Neural cell (in vitro differentiated cells): ENCODE results near the gene ANGPTL3. TPM values are rescaled to one million over a fixed set of nuclear protein-coding genes. Genes with fewer than 3 reads are reported as not detected.
"Not testable (repeated sequence)": the region's sequence is repeated elsewhere in the genome, so short reads cannot be mapped to it uniquely, and the experiment has no call there.

ENCODE experiments used
- H2AFZ ChIP-seq: fragments of 200-600, 300-800 bp; sonication (generic), shearing (Covaris generic); 2 replicates; pipeline ENCODE4 v1.6.0; 2014; ENCODE audit warnings: low read depth, mild to moderate bottlenecking, antibody characterized with exemption, low read length, moderate library complexity
- H3F3A ChIP-seq: fragments of 200-600 bp; shearing (Covaris generic); 2 replicates; pipeline ENCODE4 v1.6.1; 2016; ENCODE audit warnings: mild to moderate bottlenecking, moderate library complexity, mixed read lengths, antibody characterized with exemption, low read length; ENCODE audit not compliant: insufficient read depth, poor library complexity, severe bottlenecking
- H3K27ac ChIP-seq: fragments of 200-600, 300-800 bp; sonication (generic), shearing (Covaris generic); 2 replicates; pipeline ENCODE4 v1.5.1; 2014; ENCODE audit warnings: mild to moderate bottlenecking, low read length, moderate library complexity
- H3K27me3 ChIP-seq: fragments of 300-800, 200-600 bp; sonication (generic), shearing (Covaris generic); 2 replicates; pipeline ENCODE4 v1.6.0; 2014; ENCODE audit warnings: mild to moderate bottlenecking, low read depth, low read length, moderate library complexity; ENCODE audit not compliant: insufficient read depth
- H3K36me3 ChIP-seq: fragments of 300-800, 200-600 bp; sonication (generic), shearing (Covaris generic); 2 replicates; pipeline ENCODE4 v1.5.1; 2014; ENCODE audit warnings: mild to moderate bottlenecking, antibody characterized with exemption, low read length, moderate library complexity; ENCODE audit not compliant: insufficient read depth
- H3K4me2 ChIP-seq: fragments of 300-800, 200-600 bp; sonication (generic), shearing (Covaris generic); 2 replicates; pipeline ENCODE4 v1.6.0; 2014; ENCODE audit warnings: mild to moderate bottlenecking, low read length
- H3K4me3 ChIP-seq: fragments of 300-800, 200-600 bp; sonication (generic), shearing (Covaris generic); 2 replicates; pipeline ENCODE4 v1.5.1; 2014; ENCODE audit warnings: mild to moderate bottlenecking, low read length, moderate library complexity
- H3K79me2 ChIP-seq: fragments of 200-600 bp; shearing (Covaris generic); replicated peaks from 2 replicates; pipeline ENCODE4 v1.6.0; 2014; ENCODE audit warnings: mild to moderate bottlenecking, low read length, moderate library complexity; ENCODE audit not compliant: insufficient read depth
- H3K9ac ChIP-seq: fragments of 300-800, 200-600 bp; sonication (generic), shearing (Covaris generic); 2 replicates; pipeline ENCODE4 v1.6.1; 2016; ENCODE audit warnings: mild to moderate bottlenecking, low read length, mixed read lengths
- H3K9me2 ChIP-seq: fragments of 200-600 bp; shearing (Covaris generic); 2 replicates; pipeline ENCODE4 v1.6.1; 2016; ENCODE audit warnings: mild to moderate bottlenecking, low read length, mixed read lengths; ENCODE audit not compliant: insufficient read depth
- H3K9me3 ChIP-seq: fragments of 200-600, 300-800 bp; sonication (generic), shearing (Covaris generic); 2 replicates; pipeline ENCODE4 v1.6.1; 2016; ENCODE audit warnings: mild to moderate bottlenecking, mixed run types, low read length, moderate library complexity, mixed read lengths
- H4K20me1 ChIP-seq: fragments of 200-600 bp; shearing (Covaris generic); 2 replicates; pipeline ENCODE4 v1.6.1; 2016; ENCODE audit warnings: mild to moderate bottlenecking, mixed run types; ENCODE audit not compliant: insufficient read depth
- CTCF ChIP-seq: fragments of 450-650 bp; IDR thresholded peaks from 2 replicates; pipeline ENCODE4 v1.5.1; 2014; ENCODE audit warnings: antibody characterized with exemption, mild to moderate bottlenecking, moderate library complexity; ENCODE audit not compliant: poor library complexity, severe bottlenecking
- EP300 ChIP-seq: fragments of 450-650 bp; conservative IDR thresholded peaks from 2 replicates; pipeline ENCODE4 v1.6.1; 2014; ENCODE audit warnings: antibody characterized with exemption, mild to moderate bottlenecking, moderate library complexity; ENCODE audit not compliant: poor library complexity, severe bottlenecking
- EZH2 ChIP-seq: fragments of 200-600, 300-800 bp; shearing (Covaris generic), sonication (generic); IDR thresholded peaks from 2 replicates; pipeline ENCODE4 v1.6.1; 2014; ENCODE audit warnings: antibody characterized with exemption, low read length, borderline replicate concordance, mild to moderate bottlenecking; ENCODE audit not compliant: insufficient read depth, poor library complexity, severe bottlenecking
- MXI1 ChIP-seq: fragments of 450-650 bp; conservative IDR thresholded peaks from 2 replicates; pipeline ENCODE4 v1.6.1; 2014; ENCODE audit warnings: antibody characterized with exemption, mild to moderate bottlenecking; ENCODE audit not compliant: poor library complexity, severe bottlenecking
- POLR2AphosphoS5 ChIP-seq: IDR thresholded peaks from 2 replicates; pipeline ENCODE4 v1.6.1; 2012
- RAD21 ChIP-seq: fragments of 450-650 bp; conservative IDR thresholded peaks from 2 replicates; pipeline ENCODE4 v1.6.1; 2014; ENCODE audit warnings: antibody characterized with exemption, mild to moderate bottlenecking, moderate library complexity
- REST ChIP-seq: IDR thresholded peaks from 2 replicates; pipeline ENCODE4 v1.6.1; 2012; ENCODE audit warnings: borderline replicate concordance
- SMC3 ChIP-seq: fragments of 450-650 bp; conservative IDR thresholded peaks from 2 replicates; pipeline ENCODE4 v1.6.1; 2014; ENCODE audit warnings: antibody characterized with exemption, mild to moderate bottlenecking, moderate library complexity; ENCODE audit not compliant: poor library complexity
- TAF1 ChIP-seq: IDR thresholded peaks from 2 replicates; pipeline ENCODE4 v1.6.1; 2012; ENCODE audit warnings: low read depth
- polyA plus RNA-seq: library from polyadenylated mRNA; depleted of rRNA; stranded (reverse); fragments of >200 nt; gene quantifications from 2 replicates; pipeline ENCODE4 v1.2.3, GENCODE V29; 2014

The ANGPTL3 gene
- polyA plus RNA-seq, 1 donor from 2014 or later = not detected

- peaks cover 5% of the 10 kb centered on the region for H3K36me3 ChIP-seq
- H3K4me2 ChIP-seq = no peak overlapping the region
- no peak overlapping the region for H2AFZ ChIP-seq
- H3K27me3 ChIP-seq = no peaks in the 10 kb centered on the region
- H4K20me1 ChIP-seq = no peaks in the 10 kb centered on the region
- no peak overlapping the region for H3K4me3 ChIP-seq
- H3K9me3 ChIP-seq = no peaks in the 10 kb centered on the region
- no peaks in the 10 kb centered on the region for H3F3A ChIP-seq
- no peak overlapping the region for H3K9ac ChIP-seq
- no peaks in the 10 kb centered on the region for H3K9me2 ChIP-seq
- H3K79me2 ChIP-seq = no peaks in the 10 kb centered on the region
- H3K27ac ChIP-seq = no peak overlapping the region
- TF ChIP-seq POLR2AphosphoS5 (no peak), RAD21 (no peak), SMC3 (no peak), EZH2 (no peak), MXI1 (no peak)
Measured at GRCh38 chr1:62601457-62601856, 4.1 kb downstream of the ANGPTL3 start.

GRCh38 chr1:62608905-62609304, 11.6 kb downstream of the ANGPTL3 start:
- Histone ChIP-seq H4K20me1 (no peaks in the 10 kb centered on the region), H3K36me3 (no peaks in the 10 kb centered on the region), H3K9ac (no peak overlapping the region), H3K4me3 (no peak overlapping the region), H3K79me2 (no peaks in the 10 kb centered on the region), H3K9me2 (no peaks in the 10 kb centered on the region), H3K9me3 (no peaks in the 10 kb centered on the region), H3K27ac (no peak overlapping the region), H3F3A (no peaks in the 10 kb centered on the region), H3K27me3 (no peaks in the 10 kb centered on the region), H3K4me2 (no peak overlapping the region), H2AFZ (no peak overlapping the region)
- TF ChIP-seq SMC3 (no peak), EP300 (no peak), POLR2AphosphoS5 (no peak), TAF1 (no peak), MXI1 (no peak), CTCF (no peak), RAD21 (no peak), EZH2 (no peak), REST (no peak)

GRCh38 chr1:62610588-62610987, 13.3 kb downstream of the ANGPTL3 start:
- not testable (repeated sequence) for H3F3A ChIP-seq, H3K9me2 ChIP-seq, H3K4me2 ChIP-seq, H3K4me3 ChIP-seq, H3K36me3 ChIP-seq, H4K20me1 ChIP-seq, H3K79me2 ChIP-seq, H3K9ac ChIP-seq, H3K27ac ChIP-seq, H3K9me3 ChIP-seq, H3K27me3 ChIP-seq, H2AFZ ChIP-seq
